H9 (cell line): ENCODE measurements around the gene CCDC127. TPM values are rescaled to one million over a fixed set of nuclear protein-coding genes. Genes with fewer than 3 reads are reported as not detected.
"Not testable (repeated sequence)": the region's sequence is repeated elsewhere in the genome, so short reads cannot be mapped to it uniquely, and the experiment has no call there.

Source experiments
- DNase-seq: peaks from one replicate; pipeline ENCODE4 v3.0.0-alpha.2; 2017
- H2AFZ ChIP-seq: one replicate; pipeline ENCODE4 v1.6.1; 2013; ENCODE audit warnings: mild to moderate bottlenecking, low read length, control low read depth, moderate library complexity
- H2AK5ac ChIP-seq: 2 replicates; pipeline ENCODE4 v1.6.1; 2013; ENCODE audit warnings: low read length, control low read depth, mixed read lengths; ENCODE audit not compliant: insufficient read length
- H2BK120ac ChIP-seq: one replicate; pipeline ENCODE4 v1.6.1; 2013; ENCODE audit warnings: low read depth, mild to moderate bottlenecking, low read length, control low read depth, inconsistent platforms; ENCODE audit not compliant: poor library complexity, severe bottlenecking
- H2BK12ac ChIP-seq: 2 replicates; pipeline ENCODE4 v1.6.1; 2013; ENCODE audit warnings: low read length, control low read depth, mixed read lengths, low read depth; ENCODE audit not compliant: insufficient read length
- H2BK15ac ChIP-seq: 2 replicates; pipeline ENCODE4 v1.6.1; 2013; ENCODE audit warnings: low read depth, low read length, control low read depth
- H2BK20ac ChIP-seq: one replicate; pipeline ENCODE4 v1.6.1; 2013; ENCODE audit warnings: low read depth, mild to moderate bottlenecking, low read length, control low read depth, inconsistent platforms; ENCODE audit not compliant: poor library complexity, severe bottlenecking
- H2BK5ac ChIP-seq: 2 replicates; pipeline ENCODE4 v1.6.1; 2013; ENCODE audit warnings: low read length, control low read depth, mixed read lengths; ENCODE audit not compliant: insufficient read length
- H3K14ac ChIP-seq: 2 replicates; pipeline ENCODE4 v1.6.1; 2013; ENCODE audit warnings: low read length, control low read depth; ENCODE audit not compliant: insufficient read depth
- H3K18ac ChIP-seq: 2 replicates; pipeline ENCODE4 v1.6.1; 2013; ENCODE audit warnings: low read depth, mild to moderate bottlenecking, mixed read lengths, low read length, control low read depth; ENCODE audit not compliant: insufficient read length
- H3K23ac ChIP-seq: 2 replicates; pipeline ENCODE4 v1.6.1; 2013; ENCODE audit warnings: low read length, control low read depth, mixed read lengths, low read depth; ENCODE audit not compliant: insufficient read length
- H3K23me2 ChIP-seq: 2 replicates; pipeline ENCODE4 v1.6.1; 2013; ENCODE audit warnings: low read depth, mild to moderate bottlenecking, mixed read lengths, low read length, control low read depth; ENCODE audit not compliant: insufficient read length, poor library complexity, severe bottlenecking
- H3K27ac ChIP-seq: 2 replicates; pipeline ENCODE4 v1.5.1; 2013; ENCODE audit warnings: low read length, control low read depth, mixed read lengths, low read depth; ENCODE audit not compliant: insufficient read length
- H3K27me3 ChIP-seq: 2 replicates; pipeline ENCODE4 v1.6.1; 2013; ENCODE audit warnings: low read length, control low read depth, inconsistent platforms; ENCODE audit not compliant: insufficient read depth
- H3K4ac ChIP-seq: 2 replicates; pipeline ENCODE4 v1.6.1; 2013; ENCODE audit warnings: low read depth, mild to moderate bottlenecking, control low read depth, inconsistent platforms, low read length, moderate library complexity
- H3K4me1 ChIP-seq: 2 replicates; pipeline ENCODE4 v1.6.1; 2013; ENCODE audit warnings: low read length, control low read depth, inconsistent platforms; ENCODE audit not compliant: insufficient read depth
- H3K4me2 ChIP-seq: 2 replicates; pipeline ENCODE4 v1.6.1; 2013; ENCODE audit warnings: low read length, control low read depth, mixed read lengths; ENCODE audit not compliant: insufficient read length, insufficient read depth
- H3K56ac ChIP-seq: 2 replicates; pipeline ENCODE4 v1.6.1; 2013; ENCODE audit warnings: low read depth, mild to moderate bottlenecking, mixed read lengths, low read length, control low read depth; ENCODE audit not compliant: insufficient read length
- H3K79me1 ChIP-seq: 2 replicates; pipeline ENCODE4 v1.6.1; 2013; ENCODE audit warnings: low read depth, mild to moderate bottlenecking, moderate library complexity, low read length, control low read depth, inconsistent platforms; ENCODE audit not compliant: insufficient read depth, poor library complexity, severe bottlenecking
- H3K79me2 ChIP-seq: 2 replicates; pipeline ENCODE4 v1.6.1; 2013; ENCODE audit warnings: low read length, control low read depth, inconsistent platforms; ENCODE audit not compliant: insufficient read depth
- H3K9ac ChIP-seq: 2 replicates; pipeline ENCODE4 v1.6.1; 2013; ENCODE audit warnings: low read length, control low read depth, mixed read lengths; ENCODE audit not compliant: insufficient read length; ENCODE audit errors: extremely low read depth
- H3K9me3 ChIP-seq: one replicate; pipeline ENCODE4 v1.6.1; 2013; ENCODE audit warnings: low read depth, low read length, inconsistent platforms; ENCODE audit not compliant: control insufficient read depth
- H3T11ph ChIP-seq: one replicate; pipeline ENCODE4 v1.6.1; 2013; ENCODE audit warnings: mild to moderate bottlenecking, low read length, control low read depth, inconsistent platforms
- H4K20me1 ChIP-seq: one replicate; pipeline ENCODE4 v1.6.1; 2013; ENCODE audit not compliant: control insufficient read depth, insufficient read length, insufficient read depth
- H4K5ac ChIP-seq: 2 replicates; pipeline ENCODE4 v1.6.1; 2013; ENCODE audit warnings: low read depth, mild to moderate bottlenecking, mixed read lengths, low read length, control low read depth; ENCODE audit not compliant: insufficient read length
- H4K8ac ChIP-seq: replicated peaks from 2 replicates; pipeline ENCODE4 v1.6.1; 2013; ENCODE audit warnings: low read length, control low read depth, mixed read lengths, low read depth; ENCODE audit not compliant: insufficient read length
- H4K91ac ChIP-seq: 2 replicates; pipeline ENCODE4 v1.6.1; 2013; ENCODE audit warnings: low read depth, mild to moderate bottlenecking, moderate library complexity, mixed read lengths, low read length, control low read depth; ENCODE audit not compliant: insufficient read length
- H3K27ac Mint-ChIP-seq, 3 experiments: 2 replicates in 2 of 3; 3 replicates in 1 of 3; pipeline ENCODE4 v1.8.0; 2020 to 2021; ENCODE audit warnings: mixed read lengths in 3 of 3, mild to moderate bottlenecking in 1 of 3, moderate library complexity in 1 of 3
- H3K27me3 Mint-ChIP-seq: 2 replicates; pipeline ENCODE4 v1.8.0; 2021; ENCODE audit warnings: low read depth, mild to moderate bottlenecking, moderate library complexity, mixed read lengths
- H3K36me3 Mint-ChIP-seq, 3 experiments: 2 replicates in 2 of 3; 3 replicates in 1 of 3; pipeline ENCODE4 v1.8.0; 2020 to 2021; ENCODE audit warnings: low read depth in 3 of 3, mixed read lengths in 3 of 3; ENCODE audit not compliant: insufficient read depth in 1 of 3
- H3K4me1 Mint-ChIP-seq, 2 experiments: 2 replicates each; pipeline ENCODE4 v1.8.0; 2020; ENCODE audit warnings: mixed read lengths in 2 of 2
- H3K4me3 Mint-ChIP-seq, 2 experiments: 2 replicates in 1 of 2; 3 replicates in 1 of 2; pipeline ENCODE4 v1.8.0; 2020 to 2021; ENCODE audit warnings: mild to moderate bottlenecking in 2 of 2, mixed read lengths in 2 of 2, moderate library complexity in 1 of 2
- H3K9me3 Mint-ChIP-seq, 2 experiments: 2 replicates in 1 of 2; 3 replicates in 1 of 2; pipeline ENCODE4 v1.8.0; 2020; ENCODE audit warnings: mild to moderate bottlenecking in 2 of 2, mixed read lengths in 2 of 2, moderate library complexity in 1 of 2
- CTCF ChIP-seq: fragments of 200-600 bp; sonication (generic); conservative IDR thresholded peaks from 3 replicates; pipeline ENCODE4 v1.8.0; 2021; ENCODE audit warnings: antibody characterized with exemption, mild to moderate bottlenecking
- WGBS: extraction: QIAGEN DNeasy Blood & Tissue Kit; methylation state at CpG from one replicate; pipeline ENCODE4 v1.1.7; 2013; ENCODE audit warnings: missing lambda C conversion rate, low lambda C conversion rate, mixed read lengths; ENCODE audit not compliant: insufficient read length; ENCODE audit errors: extremely low coverage; 5-methylcytosine and 5-hydroxymethylcytosine counted together
- total RNA-seq: library from RNA; stranded (reverse); gene quantifications from 2 replicates; pipeline ENCODE4 v1.2.1, GENCODE V29; 2021

The CCDC127 gene
- total RNA-seq, 1 experiment from 2014 or later, result 9.0 TPM

- Mint-ChIP-seq H3K4me3 (no peak overlapping the region), H3K27me3 (no peaks in the 10 kb centered on the region), H3K27ac (no peak overlapping the region), H3K36me3 (peaks cover 54 to 88% (median 80%) of the 10 kb centered on the region in 3 experiments), H3K4me1 (no peaks in the 10 kb centered on the region), H3K9me3 (no peaks in the 10 kb centered on the region)
- Histone ChIP-seq H3K56ac (no peak overlapping the region), H2AFZ (no peak overlapping the region), H2BK15ac (no peak overlapping the region), H3K27me3 (no peaks in the 10 kb centered on the region), H2BK20ac (no peak overlapping the region), H4K20me1 (no peaks in the 10 kb centered on the region), H2BK12ac (no peak overlapping the region), H2BK120ac (no peak overlapping the region), H3K14ac (no peak overlapping the region), H3K79me1 (no peaks in the 10 kb centered on the region), H4K5ac (no peak overlapping the region), H3K4me2 (no peak overlapping the region), H3K18ac (no peak overlapping the region), H2AK5ac (no peak overlapping the region), H3K27ac (no peak overlapping the region), H3K23ac (no peak overlapping the region), H3K4me1 (no peaks in the 10 kb centered on the region), H2BK5ac (no peak overlapping the region), H4K91ac (no peak overlapping the region), H3K9me3 (no peaks in the 10 kb centered on the region), H3K79me2 (no peaks in the 10 kb centered on the region), H3K4ac (no peak overlapping the region), H3K9ac (no peak overlapping the region), H3K23me2 (no peaks in the 10 kb centered on the region), H4K8ac (no peak overlapping the region), H3T11ph (no peak overlapping the region)
- WGBS, result no CpG with 5 or more reads among the region's 3 CpGs
- no peak for TF ChIP-seq CTCF
- no peak for DNase-seq
These were observed 10.9 kb upstream of the CCDC127 start for GRCh38 chr5:228886-229285.

GRCh38 chr5:227375-227774 lies 9.4 kb upstream of the CCDC127 start:
- not testable (repeated sequence) for H2BK20ac ChIP-seq, H3K27ac ChIP-seq, H2BK15ac ChIP-seq, H3K4me1 ChIP-seq, H2AK5ac ChIP-seq, H3K27me3 ChIP-seq, H3K18ac ChIP-seq, H4K8ac ChIP-seq, H3T11ph ChIP-seq, H3K23me2 ChIP-seq, H3K9me3 Mint-ChIP-seq, H3K27ac Mint-ChIP-seq, H3K23ac ChIP-seq, H2BK120ac ChIP-seq, H4K20me1 ChIP-seq, H3K4ac ChIP-seq, H2AFZ ChIP-seq, H3K79me2 ChIP-seq, H3K14ac ChIP-seq, H3K9me3 ChIP-seq, DNase-seq, H3K79me1 ChIP-seq, H3K4me1 Mint-ChIP-seq, H2BK5ac ChIP-seq, H3K4me3 Mint-ChIP-seq, H3K4me2 ChIP-seq, H4K5ac ChIP-seq, H3K56ac ChIP-seq, H4K91ac ChIP-seq, H3K27me3 Mint-ChIP-seq, H3K9ac ChIP-seq, H2BK12ac ChIP-seq
- peaks cover 48 to 79% (median 68%) of the 10 kb centered on the region in 3 experiments for H3K36me3 Mint-ChIP-seq
- WGBS, result no CpG with 5 or more reads among the region's 17 CpGs
